ACC112 (cell line): ENCODE measurements around the gene CAMSAP2.

ENCODE experiments used
- H2AFZ ChIP-seq: fragments of 200-600 bp; sonication (generic); one replicate; pipeline ENCODE4 v1.6.0; 2017; ENCODE audit warnings: antibody characterized with exemption, low read length; ENCODE audit not compliant: unreplicated experiment
- H3K27ac ChIP-seq: fragments of 200-600 bp; sonication (generic); 2 replicates; pipeline ENCODE4 v1.5.1; 2014; ENCODE audit warnings: low read depth, mild to moderate bottlenecking, antibody characterized with exemption, low read length, moderate library complexity
- H3K27me3 ChIP-seq: fragments of 200-600 bp; sonication (generic); 2 replicates; pipeline ENCODE4 v1.6.1; 2014; ENCODE audit warnings: mild to moderate bottlenecking, antibody characterized with exemption, low read length, moderate library complexity, mixed read lengths; ENCODE audit not compliant: insufficient read depth
- H3K36me3 ChIP-seq: fragments of 200-600 bp; sonication (generic); 2 replicates; pipeline ENCODE4 v1.6.1; 2016; ENCODE audit warnings: mild to moderate bottlenecking, antibody characterized with exemption, low read length, moderate library complexity, mixed read lengths; ENCODE audit not compliant: insufficient read depth
- H3K4me1 ChIP-seq: fragments of 200-600 bp; sonication (generic); one replicate; pipeline ENCODE4 v1.6.1; 2016; ENCODE audit warnings: low read length, mixed read lengths; ENCODE audit not compliant: insufficient read depth, unreplicated experiment, control insufficient read depth
- H3K4me3 ChIP-seq: fragments of 200-600 bp; sonication (generic); 2 replicates; pipeline ENCODE4 v1.5.1; 2014; ENCODE audit warnings: mild to moderate bottlenecking, low read depth, low read length
- H3K79me2 ChIP-seq: fragments of 200-600 bp; sonication (generic); one replicate; pipeline ENCODE4 v1.6.0; 2016; ENCODE audit warnings: low read length; ENCODE audit not compliant: control insufficient read depth, unreplicated experiment, insufficient read depth

The CAMSAP2 gene

DNA sequence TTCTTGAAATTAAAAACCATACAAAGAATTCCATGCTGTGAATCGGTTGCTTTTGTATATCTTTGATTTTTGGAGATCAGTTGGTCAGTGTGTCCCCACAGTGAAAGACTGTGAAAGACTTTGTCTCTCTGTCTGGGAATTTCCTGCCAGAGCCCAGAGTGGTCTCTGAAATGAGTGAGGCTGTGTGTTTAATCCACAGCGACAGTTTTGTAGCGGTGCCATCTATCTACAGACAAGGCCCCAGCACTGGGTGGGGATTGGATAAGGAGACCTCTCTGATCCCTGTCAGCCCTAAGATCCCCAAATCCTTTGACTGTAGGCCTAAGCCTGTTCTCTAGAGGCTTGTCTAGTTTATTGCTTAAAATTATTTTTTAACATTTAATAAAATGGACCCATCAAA is 144.4 kb downstream of the CAMSAP2 start:
- no peak overlapping the region for H2AFZ ChIP-seq
- H3K36me3 ChIP-seq: no peaks in the 10 kb centered on the region
- H3K4me3 ChIP-seq: no peak overlapping the region
- H3K79me2 ChIP-seq: no peaks in the 10 kb centered on the region
- H3K4me1 ChIP-seq: peaks cover 1% of the 10 kb centered on the region
- no peak overlapping the region for H3K27ac ChIP-seq
- H3K27me3 ChIP-seq: peaks cover 11% of the 10 kb centered on the region

DNA sequence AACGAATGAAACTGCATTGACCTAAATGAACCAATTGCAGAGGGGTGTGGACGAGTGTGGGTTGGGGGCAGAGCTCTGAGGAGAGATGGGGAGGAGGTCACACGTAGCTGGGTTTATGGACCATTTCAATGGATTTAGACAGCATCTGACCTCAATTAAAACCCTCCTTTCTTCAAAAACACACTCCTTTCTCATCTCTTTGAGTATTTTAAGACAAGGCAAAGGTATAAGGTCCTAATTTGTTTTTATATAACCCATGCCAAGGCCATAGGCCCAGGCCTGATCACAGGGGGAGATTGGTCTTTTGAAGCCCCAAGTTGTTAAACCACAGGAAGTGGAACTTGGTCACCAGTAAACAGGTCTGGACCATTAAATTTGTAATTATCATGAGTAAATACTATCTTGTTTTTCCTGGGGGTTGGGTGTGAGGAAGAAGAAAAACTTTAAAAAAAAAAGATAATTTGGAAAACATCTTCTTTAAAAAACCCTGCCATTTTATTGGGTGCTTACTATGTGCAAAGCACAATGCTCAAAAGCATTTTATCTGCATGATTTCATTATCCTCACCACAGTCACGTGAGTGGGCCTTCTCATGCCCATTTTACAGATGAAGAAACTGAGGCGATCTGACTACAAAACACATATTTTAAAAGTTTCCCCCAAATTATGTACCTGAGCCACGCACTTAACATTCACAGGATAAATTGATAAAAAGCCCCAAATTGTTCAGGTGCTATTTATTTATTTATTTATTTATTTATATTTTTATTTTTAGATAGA is 147.1 kb downstream of the CAMSAP2 start:
- no peak overlapping the region for H2AFZ ChIP-seq
- peaks cover 5% of the 10 kb centered on the region for H3K4me1 ChIP-seq
- no peaks in the 10 kb centered on the region for H3K79me2 ChIP-seq
- H3K27ac ChIP-seq: no peak overlapping the region
- 0 out of 2 replicates have a peak, but pooled peaks cover 8% of the 10 kb centered on the region for H3K27me3 ChIP-seq
- H3K4me3 ChIP-seq: no peak overlapping the region
- no peaks in the 10 kb centered on the region for H3K36me3 ChIP-seq

DNA sequence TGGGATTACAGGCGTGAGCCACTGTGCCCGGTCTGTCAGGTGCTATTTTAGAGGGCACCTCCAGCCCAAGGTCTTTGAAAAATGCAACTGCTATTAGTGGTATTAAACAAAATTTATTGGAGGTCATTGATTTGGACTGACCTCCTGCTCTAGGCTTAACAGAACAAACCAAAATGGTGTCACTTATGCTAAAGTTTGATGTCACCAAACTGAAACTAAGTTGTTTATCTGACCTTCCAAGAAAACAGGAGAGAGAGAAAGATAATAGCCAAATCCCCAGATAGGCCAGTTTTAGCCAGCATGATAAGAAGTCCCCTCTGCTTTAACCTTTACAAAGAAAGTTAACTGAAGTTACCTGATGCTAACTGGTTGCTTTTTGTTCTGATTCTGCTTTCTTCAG is 147.9 kb downstream of the CAMSAP2 start:
- Histone ChIP-seq H2AFZ (no peak overlapping the region), H3K4me1 (peaks cover 5% of the 10 kb centered on the region), H3K79me2 (no peaks in the 10 kb centered on the region), H3K36me3 (no peaks in the 10 kb centered on the region), H3K27ac (no peak overlapping the region), H3K27me3 (0 out of 2 replicates have a peak, but pooled peaks cover 10% of the 10 kb centered on the region), H3K4me3 (no peak overlapping the region)

DNA sequence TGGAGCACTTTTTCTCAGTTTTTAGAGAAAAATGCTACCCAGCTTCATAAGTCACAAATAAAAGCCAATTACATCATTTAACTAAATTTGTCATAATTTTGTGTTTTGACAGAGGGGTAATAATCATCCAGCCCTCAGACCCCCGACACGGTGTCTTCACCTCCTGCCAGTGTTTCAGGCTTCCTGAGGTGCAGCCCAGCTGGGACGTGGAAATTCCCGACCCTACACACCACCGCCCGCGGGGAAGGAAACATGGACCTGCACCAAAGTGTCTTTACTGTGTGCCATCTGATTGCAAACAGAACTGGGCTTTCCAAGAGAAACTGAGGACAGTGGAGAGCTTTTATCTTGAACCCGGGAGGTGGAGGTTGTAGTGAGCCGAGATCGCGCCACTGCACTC is 148.3 kb downstream of the CAMSAP2 start:
- Histone ChIP-seq H3K36me3 (no peaks in the 10 kb centered on the region), H2AFZ (no peak overlapping the region), H3K4me1 (peaks cover 8% of the 10 kb centered on the region), H3K79me2 (no peaks in the 10 kb centered on the region), H3K27ac (no peak overlapping the region), H3K27me3 (0 out of 2 replicates have a peak, but pooled peaks cover 14% of the 10 kb centered on the region), H3K4me3 (no peak overlapping the region)

DNA sequence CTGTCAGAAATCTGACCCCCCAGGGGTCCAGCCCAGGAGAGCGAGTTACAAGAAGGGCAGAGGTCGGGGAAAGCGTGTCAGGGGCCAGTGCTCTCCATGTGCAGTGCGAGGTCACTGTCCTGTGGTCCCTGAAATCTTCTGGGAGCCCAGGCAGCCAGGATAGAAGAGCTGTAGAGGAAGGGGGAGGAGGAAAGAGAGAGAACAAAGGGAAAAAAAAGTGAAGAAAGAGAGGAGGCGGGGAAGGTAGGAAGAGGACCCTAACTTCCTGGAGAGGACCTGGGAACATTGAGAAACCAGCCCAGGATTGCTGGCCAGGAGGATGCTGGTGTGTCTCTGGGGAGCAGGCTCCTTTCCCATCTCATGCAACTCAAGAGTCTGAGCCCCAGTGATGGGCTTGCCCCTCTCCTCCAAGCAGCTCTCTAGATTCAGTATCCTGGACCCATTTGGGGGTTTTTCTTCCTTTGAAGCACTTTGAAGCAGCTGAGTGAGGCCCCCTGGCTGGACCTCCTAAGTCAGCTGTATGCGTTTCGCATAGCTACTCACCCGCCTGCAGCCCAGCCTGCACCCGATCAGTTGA is 149.2 kb downstream of the CAMSAP2 start:
- Histone ChIP-seq H2AFZ (no peak overlapping the region), H3K79me2 (no peaks in the 10 kb centered on the region), H3K4me3 (no peak overlapping the region), H3K27me3 (0 out of 2 replicates have a peak, but pooled peaks cover 14% of the 10 kb centered on the region), H3K27ac (no peak overlapping the region), H3K4me1 (peaks cover 10% of the 10 kb centered on the region), H3K36me3 (no peaks in the 10 kb centered on the region)

DNA sequence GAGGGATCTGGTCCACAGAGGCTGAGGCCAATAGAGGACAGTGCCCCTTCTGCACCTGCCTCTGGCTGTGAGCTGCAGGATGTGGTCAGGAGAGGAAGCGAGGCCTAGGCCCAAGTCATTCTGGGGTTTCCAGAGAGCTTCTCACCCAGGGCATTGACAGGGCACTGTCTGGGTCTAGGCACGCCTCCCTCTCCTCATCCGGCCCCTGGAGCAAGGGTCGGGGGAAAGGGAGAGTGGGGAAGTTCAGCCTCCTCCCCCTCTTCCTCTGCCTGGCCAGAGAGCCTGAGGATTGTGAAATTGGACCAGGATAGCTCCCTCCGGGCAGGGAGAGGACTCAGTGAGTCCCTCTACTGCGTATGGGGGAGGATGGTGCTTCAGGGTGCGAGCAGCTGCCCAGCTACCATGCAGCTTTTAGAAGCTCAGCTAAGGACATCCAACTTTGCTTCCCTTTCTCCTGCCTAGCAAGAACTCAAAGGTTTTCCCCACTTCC is 149.7 kb downstream of the CAMSAP2 start:
- Histone ChIP-seq H3K4me3 (no peak overlapping the region), H3K4me1 (peaks cover 10% of the 10 kb centered on the region), H3K36me3 (no peaks in the 10 kb centered on the region), H3K79me2 (no peaks in the 10 kb centered on the region), H3K27me3 (0 out of 2 replicates have a peak, but pooled peaks cover 14% of the 10 kb centered on the region), H3K27ac (no peak overlapping the region), H2AFZ (no peak overlapping the region)

DNA sequence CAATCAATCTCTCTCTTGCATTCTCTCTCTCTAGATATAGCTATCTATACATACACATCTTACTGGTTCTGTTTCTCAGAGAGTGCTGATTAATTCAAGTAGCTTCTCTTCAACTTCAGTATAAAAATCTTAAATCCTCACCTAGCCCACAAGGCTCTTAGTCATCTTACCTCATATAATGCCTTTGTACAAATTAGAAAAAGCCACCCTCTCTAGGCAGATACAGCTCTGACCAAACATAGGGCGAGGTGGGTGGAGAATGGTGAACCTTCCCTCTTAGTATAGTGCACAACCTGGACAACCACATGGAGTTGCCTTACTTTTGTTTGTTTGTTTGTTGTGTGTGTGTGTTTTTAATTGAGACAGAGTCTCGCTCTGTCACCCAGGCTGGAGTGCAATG is 150.9 kb downstream of the CAMSAP2 start:
- H3K27ac ChIP-seq: no peak overlapping the region
- 0 out of 2 replicates have a peak, but pooled peaks cover 14% of the 10 kb centered on the region for H3K27me3 ChIP-seq
- no peaks in the 10 kb centered on the region for H3K36me3 ChIP-seq
- no peak overlapping the region for H2AFZ ChIP-seq
- H3K79me2 ChIP-seq: no peaks in the 10 kb centered on the region
- no peak overlapping the region for H3K4me3 ChIP-seq
- H3K4me1 ChIP-seq: peaks cover 10% of the 10 kb centered on the region

DNA sequence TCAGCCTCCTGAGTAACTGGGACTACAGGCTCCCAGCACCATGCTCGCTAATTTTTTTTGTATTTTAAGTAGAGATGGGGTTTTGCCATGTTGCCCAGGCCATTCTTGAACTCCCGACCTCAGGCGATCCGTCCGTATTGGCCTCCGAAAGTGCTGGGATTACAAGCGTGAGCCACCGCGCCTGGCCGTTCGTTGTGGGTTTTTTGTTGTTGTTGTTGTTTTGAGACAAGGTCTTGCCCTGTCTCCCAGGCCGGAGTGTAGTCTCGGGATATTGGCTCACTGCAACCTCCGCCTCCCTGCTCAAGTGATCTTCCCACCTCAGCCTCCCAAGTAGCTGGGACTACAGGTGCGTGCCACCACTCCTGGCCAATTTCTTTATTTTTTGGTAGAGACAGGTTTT is 151.3 kb downstream of the CAMSAP2 start:
- H3K79me2 ChIP-seq: no peaks in the 10 kb centered on the region
- no peak overlapping the region for H3K4me3 ChIP-seq
- H3K27me3 ChIP-seq: 0 out of 2 replicates have a peak, but pooled peaks cover 14% of the 10 kb centered on the region
- no peak overlapping the region for H2AFZ ChIP-seq
- H3K36me3 ChIP-seq: no peaks in the 10 kb centered on the region
- H3K27ac ChIP-seq: no peak overlapping the region
- H3K4me1 ChIP-seq: peaks cover 10% of the 10 kb centered on the region

DNA sequence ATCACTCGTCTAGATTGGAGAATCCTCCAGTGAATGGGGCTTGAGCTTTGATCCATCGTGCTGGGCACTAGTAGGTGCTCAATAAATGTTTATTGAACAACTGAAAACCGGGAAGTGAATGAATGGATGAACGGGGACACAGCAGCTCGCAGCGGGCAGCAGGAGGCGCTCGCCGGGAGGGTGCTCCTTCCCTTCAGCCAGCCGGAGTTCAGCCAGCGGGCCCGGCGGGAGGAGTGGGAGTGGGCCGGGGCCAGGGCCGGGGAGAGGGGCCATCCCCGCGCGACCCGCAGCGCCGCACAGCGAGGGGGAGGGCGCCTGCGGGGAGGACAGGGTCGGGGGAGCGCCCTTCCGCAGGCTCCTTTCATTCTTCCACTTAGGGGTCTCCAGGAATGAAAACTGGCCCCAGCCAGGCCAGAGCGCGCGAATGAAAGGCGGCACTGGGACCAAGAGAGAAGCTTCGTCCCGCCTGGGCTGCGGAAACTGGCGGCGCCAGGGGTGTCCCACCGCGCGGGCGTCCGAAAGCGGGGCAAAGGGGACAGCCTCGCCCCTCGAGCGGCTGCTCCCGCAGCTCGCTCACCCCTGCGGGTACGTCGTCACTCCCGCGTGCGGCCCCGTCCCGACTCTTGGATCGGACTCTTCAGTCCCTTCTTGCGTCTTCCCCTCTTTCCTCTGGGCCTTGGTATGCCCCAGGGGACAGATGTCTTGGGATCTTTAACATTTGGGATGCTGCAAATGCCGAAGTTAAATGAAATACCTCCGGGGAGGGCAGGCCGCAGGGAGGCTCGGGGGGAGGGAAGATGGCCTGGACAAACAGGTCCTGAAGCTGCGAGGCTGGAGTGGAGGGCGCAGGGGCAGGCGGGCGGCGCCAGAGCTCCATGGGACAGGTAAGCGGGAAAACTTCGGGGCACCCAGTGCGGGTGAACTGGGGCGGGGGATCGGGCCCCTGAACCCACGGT is 152.4 kb downstream of the CAMSAP2 start:
- H3K27me3 ChIP-seq: 0 out of 2 replicates have a peak, but pooled peaks cover 14% of the 10 kb centered on the region
- peak overlapping the region; percentile 83 for H3K4me3 ChIP-seq
- peak overlapping the region; percentile 94 for H2AFZ ChIP-seq
- no peaks in the 10 kb centered on the region for H3K36me3 ChIP-seq
- no peak overlapping the region for H3K27ac ChIP-seq
- H3K4me1 ChIP-seq: peaks cover 10% of the 10 kb centered on the region
- no peaks in the 10 kb centered on the region for H3K79me2 ChIP-seq

DNA sequence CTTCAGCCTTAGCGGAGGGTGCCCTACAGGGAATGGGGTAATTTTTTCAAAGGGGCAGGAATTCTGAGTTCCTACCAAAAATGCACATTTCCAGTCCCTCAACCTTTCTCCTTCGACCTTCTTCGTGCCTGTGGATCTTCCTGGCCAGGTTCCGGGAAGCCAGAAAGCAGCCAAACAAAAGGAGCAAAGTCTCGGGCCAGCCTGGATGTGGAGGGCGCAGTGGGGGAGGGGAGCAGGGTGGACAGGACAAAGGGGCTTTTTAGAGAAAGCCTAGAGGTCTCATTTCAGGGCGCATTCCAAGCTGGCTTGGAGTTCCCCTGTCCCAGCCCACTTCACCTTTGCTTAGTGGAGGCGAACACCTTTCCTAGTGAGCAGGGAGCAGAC is 153.1 kb downstream of the CAMSAP2 start:
- Histone ChIP-seq H3K4me1 (peaks cover 15% of the 10 kb centered on the region), H3K27ac (no peak overlapping the region), H3K4me3 (peak overlapping the region; percentile 83), H2AFZ (peak overlapping the region; percentile 94), H3K79me2 (no peaks in the 10 kb centered on the region), H3K36me3 (no peaks in the 10 kb centered on the region), H3K27me3 (0 out of 2 replicates have a peak, but pooled peaks cover 14% of the 10 kb centered on the region)
